OCI-LY7 (cell line): ENCODE results near the gene TRMT44. TPM values are rescaled to one million over a fixed set of nuclear protein-coding genes. Genes with fewer than 3 reads are reported as not detected.

ENCODE experiments used
- BruUV-seq: library from RNA; stranded (reverse); fragments of 400-500 nt; replicated peaks from 2 replicates; lab custom pipeline; 2021; lab: Mats Ljungman, UMichigan
- CTCF ChIA-PET: fragments of 300-600 bp; sonication (Branson Sonifier 250); formaldehyde crosslinking; loops from one replicate; lab custom pipeline; 2022; ENCODE audit warnings: antibody characterized with exemption; ENCODE audit not compliant: unreplicated experiment; lab: Charles Lee
- POLR2A ChIA-PET: fragments of 300-600 bp; sonication (Branson Sonifier 250); formaldehyde crosslinking; loops from one replicate; lab custom pipeline; 2022; ENCODE audit warnings: antibody characterized with exemption; lab: Charles Lee
- DNase-seq: peaks from one replicate; pipeline ENCODE4 v3.0.0-alpha.2; 2015; ENCODE audit warnings: low spot score
- H2AFZ ChIP-seq: fragments of 200-600 bp; sonication (generic), shearing (Covaris generic); 2 replicates; pipeline ENCODE4 v1.6.1; 2014; ENCODE audit warnings: mild to moderate bottlenecking, antibody characterized with exemption, low read length, moderate library complexity
- H3K27ac ChIP-seq: fragments of 200-600 bp; sonication (generic); 2 replicates; pipeline ENCODE4 v1.5.1; 2014; ENCODE audit warnings: mixed run types, low read depth, mild to moderate bottlenecking, moderate library complexity, low read length, inconsistent platforms; ENCODE audit not compliant: poor library complexity, severe bottlenecking
- H3K36me3 ChIP-seq: fragments of 200-600 bp; sonication (generic); 2 replicates; pipeline ENCODE4 v1.6.1; 2014; ENCODE audit warnings: mild to moderate bottlenecking, antibody characterized with exemption, low read length, moderate library complexity, mixed read lengths; ENCODE audit not compliant: insufficient read depth
- H3K4me1 ChIP-seq: fragments of 200-600 bp; sonication (generic); 2 replicates; pipeline ENCODE4 v1.5.1; 2014; ENCODE audit warnings: mild to moderate bottlenecking, low read length; ENCODE audit not compliant: insufficient read depth, poor library complexity, severe bottlenecking
- H3K4me2 ChIP-seq: fragments of 200-600 bp; sonication (generic); 2 replicates; pipeline ENCODE4 v1.6.1; 2014; ENCODE audit warnings: mild to moderate bottlenecking, low read length
- H3K4me3 ChIP-seq: fragments of 200-600 bp; sonication (generic); 2 replicates; pipeline ENCODE4 v1.5.1; 2014; ENCODE audit warnings: mild to moderate bottlenecking, low read depth, low read length; ENCODE audit not compliant: poor library complexity, severe bottlenecking
- H3K79me2 ChIP-seq: fragments of 200-600 bp; sonication (generic); 2 replicates; pipeline ENCODE4 v1.6.1; 2016; ENCODE audit warnings: low read depth, mild to moderate bottlenecking, low read length, moderate library complexity, mixed read lengths; ENCODE audit not compliant: insufficient read depth
- H3K9me2 ChIP-seq: fragments of 200-600 bp; sonication (generic); 2 replicates; pipeline ENCODE4 v1.6.1; 2016; ENCODE audit warnings: mild to moderate bottlenecking, low read length, mixed read lengths; ENCODE audit not compliant: insufficient read depth
- H3K9me3 ChIP-seq: fragments of 200-600 bp; sonication (generic); 2 replicates; pipeline ENCODE4 v1.6.1; 2014; ENCODE audit warnings: mild to moderate bottlenecking, mixed run types, low read length, mixed read lengths
- H4K20me1 ChIP-seq: fragments of 200-600 bp; sonication (generic); 2 replicates; pipeline ENCODE4 v1.6.1; 2014; ENCODE audit warnings: mild to moderate bottlenecking, antibody characterized with exemption, low read length, moderate library complexity, mixed read lengths; ENCODE audit not compliant: insufficient read depth
- EZH2phosphoT487 ChIP-seq: fragments of 200-600 bp; sonication (generic); IDR thresholded peaks from 2 replicates; pipeline ENCODE4 v1.6.1; 2018; ENCODE audit warnings: low read depth, borderline replicate concordance, mild to moderate bottlenecking, mixed run types, antibody characterized with exemption, low read length, moderate library complexity, mixed read lengths
- intact Hi-C: fragments of 100-400 bp; cut with micrococcal nuclease; formaldehyde crosslinking; loops from one replicate; pipeline ENCODE4 v1.10.0; 2022; ENCODE audit not compliant: unreplicated experiment
- total RNA-seq, 2 experiments: library from RNA; depleted of rRNA in 1 of 2; stranded (reverse); fragments of >200 nt in 1 of 2; shearing (Covaris generic) in 1 of 2; gene quantifications; 2 replicates each; pipeline ENCODE4 v1.2.3, GENCODE V29; 2014 to 2022
- TF ChIP-seq, protein P1 (sequence below): fragments of 200-600 bp; sonication (generic); conservative IDR thresholded peaks from 2 replicates; pipeline ENCODE4 v1.5.1; 2014; ENCODE audit warnings: mild to moderate bottlenecking, antibody characterized with exemption, low read length, moderate library complexity, mixed read lengths

Gene TRMT44
- total RNA-seq, 2 experiments from 2014 or later = 23.0 to 28.3 TPM

DNA sequence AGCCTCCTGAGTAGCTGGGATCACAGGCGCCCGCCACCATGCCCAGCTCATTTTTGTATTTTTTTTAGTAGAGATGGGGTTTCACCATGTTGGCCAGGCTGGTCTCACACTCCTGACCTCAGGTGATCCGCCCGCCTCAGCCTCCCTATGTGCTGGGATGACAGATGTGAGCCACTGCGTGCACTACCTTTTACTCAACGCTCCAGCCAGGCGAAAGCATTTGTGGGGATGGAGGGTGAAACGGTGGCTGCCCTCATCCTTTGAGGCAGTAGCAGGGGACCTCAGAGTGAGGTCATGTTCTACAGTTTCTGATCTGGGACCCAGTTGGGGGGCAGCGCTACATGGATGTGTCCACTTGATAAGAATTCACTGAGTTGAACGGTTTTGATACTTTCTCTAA lies 73.8 kb downstream of the TRMT44 start:
- TF ChIP-seq, protein P1, sequence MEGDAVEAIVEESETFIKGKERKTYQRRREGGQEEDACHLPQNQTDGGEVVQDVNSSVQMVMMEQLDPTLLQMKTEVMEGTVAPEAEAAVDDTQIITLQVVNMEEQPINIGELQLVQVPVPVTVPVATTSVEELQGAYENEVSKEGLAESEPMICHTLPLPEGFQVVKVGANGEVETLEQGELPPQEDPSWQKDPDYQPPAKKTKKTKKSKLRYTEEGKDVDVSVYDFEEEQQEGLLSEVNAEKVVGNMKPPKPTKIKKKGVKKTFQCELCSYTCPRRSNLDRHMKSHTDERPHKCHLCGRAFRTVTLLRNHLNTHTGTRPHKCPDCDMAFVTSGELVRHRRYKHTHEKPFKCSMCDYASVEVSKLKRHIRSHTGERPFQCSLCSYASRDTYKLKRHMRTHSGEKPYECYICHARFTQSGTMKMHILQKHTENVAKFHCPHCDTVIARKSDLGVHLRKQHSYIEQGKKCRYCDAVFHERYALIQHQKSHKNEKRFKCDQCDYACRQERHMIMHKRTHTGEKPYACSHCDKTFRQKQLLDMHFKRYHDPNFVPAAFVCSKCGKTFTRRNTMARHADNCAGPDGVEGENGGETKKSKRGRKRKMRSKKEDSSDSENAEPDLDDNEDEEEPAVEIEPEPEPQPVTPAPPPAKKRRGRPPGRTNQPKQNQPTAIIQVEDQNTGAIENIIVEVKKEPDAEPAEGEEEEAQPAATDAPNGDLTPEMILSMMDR = no peak
- TF ChIP-seq EZH2phosphoT487 = no peak
- DNase-seq = no peak
- no peak overlapping the region for H3K4me2 ChIP-seq
- ChIA-PET CTCF (no interaction called here), POLR2A (interaction anchor here (0.5 kb wide), 1 partner anchor 55 kb away, joined by 3 read pairs; no protein-coding TSS in a partner anchor)
- no peak overlapping the region for H3K4me3 ChIP-seq
- no peak overlapping the region for H2AFZ ChIP-seq
- no peaks in the 10 kb centered on the region for H3K36me3 ChIP-seq
- no peaks in the 10 kb centered on the region for H3K9me3 ChIP-seq
- BruUV-seq = no TSS peak
- no peaks in the 10 kb centered on the region for H3K4me1 ChIP-seq
- H3K79me2 ChIP-seq = no peaks in the 10 kb centered on the region
- H3K27ac ChIP-seq = no peak overlapping the region
- no peaks in the 10 kb centered on the region for H3K9me2 ChIP-seq
- intact Hi-C loops = no loop called here
- no peaks in the 10 kb centered on the region for H4K20me1 ChIP-seq

DNA sequence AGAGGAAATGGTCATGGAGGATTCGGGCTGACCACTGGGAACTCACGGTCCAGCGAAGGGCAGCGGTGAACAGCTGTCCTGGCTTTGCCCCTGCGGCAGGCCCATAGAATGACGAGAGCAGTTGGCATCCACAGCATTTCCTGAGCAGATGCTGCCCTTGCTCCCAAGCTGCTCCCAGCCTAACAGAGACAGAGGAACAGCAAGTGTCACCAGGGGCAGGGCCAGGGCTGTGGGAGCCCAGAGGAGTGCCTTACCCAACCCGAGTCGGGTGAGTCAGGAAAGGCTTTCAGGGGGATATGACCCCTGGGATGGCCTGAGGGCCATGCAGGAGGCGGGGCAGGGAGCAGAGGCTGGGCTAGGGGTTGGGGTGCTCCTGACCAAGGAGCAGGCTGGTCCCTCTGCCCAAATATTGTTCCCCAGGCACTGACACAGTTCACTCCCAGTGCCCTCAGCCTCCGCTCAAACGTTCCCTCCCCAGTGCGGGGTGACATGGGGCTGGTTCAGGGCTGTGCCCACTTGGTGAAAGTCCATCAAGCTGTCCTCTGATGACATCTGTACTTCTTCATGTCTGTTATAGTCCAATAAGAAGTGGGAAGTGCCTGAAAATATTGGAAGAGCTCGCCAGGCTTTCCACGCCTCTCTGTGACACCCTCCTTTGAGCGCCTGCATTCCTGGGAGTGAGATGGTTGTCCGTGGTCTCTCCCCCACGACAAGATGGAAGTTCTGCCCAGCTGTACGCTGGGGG lies 74.9 kb downstream of the TRMT44 start:
- Histone ChIP-seq H3K9me2 (no peaks in the 10 kb centered on the region), H4K20me1 (no peaks in the 10 kb centered on the region), H3K79me2 (no peaks in the 10 kb centered on the region), H3K4me2 (no peak overlapping the region), H3K4me3 (no peak overlapping the region), H3K4me1 (no peaks in the 10 kb centered on the region), H2AFZ (no peak overlapping the region), H3K9me3 (no peaks in the 10 kb centered on the region), H3K27ac (no peak overlapping the region), H3K36me3 (no peaks in the 10 kb centered on the region)
- intact Hi-C loops = no loop called here
- CTCF ChIA-PET = no interaction called here
- no peak for TF ChIP-seq EZH2phosphoT487
- TF ChIP-seq, protein P1 = no peak
- POLR2A ChIA-PET = no interaction called here
- no peak for DNase-seq
- no TSS peak for BruUV-seq

DNA sequence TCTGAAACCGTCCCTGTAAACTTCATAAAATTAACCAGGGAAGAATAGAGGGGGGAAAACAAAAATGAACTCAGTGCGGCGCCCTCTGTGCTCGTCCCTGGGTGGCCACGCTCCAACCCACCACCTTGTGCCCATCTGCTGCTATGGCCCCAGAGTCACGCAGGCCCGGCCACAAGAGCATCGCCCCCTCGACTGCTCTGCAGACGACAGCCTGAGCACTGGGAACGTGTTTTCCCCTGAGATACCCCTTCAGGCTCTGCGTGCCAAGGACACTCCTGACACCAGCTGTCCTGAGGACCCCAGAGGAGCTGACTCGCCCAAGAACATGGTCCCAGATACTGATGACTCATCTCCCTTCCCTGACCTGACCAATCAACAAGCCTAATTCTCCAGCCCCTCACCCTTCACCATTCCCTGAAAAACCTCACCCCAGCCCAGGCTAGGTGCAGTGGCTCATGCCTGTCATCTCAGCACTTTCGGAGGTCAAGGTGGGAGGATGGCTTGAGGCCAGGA lies 75.5 kb downstream of the TRMT44 start:
- BruUV-seq = no TSS peak

More for the DNA sequence above, 75.5 kb downstream of the TRMT44 start:
- Histone ChIP-seq H3K9me3 (no peaks in the 10 kb centered on the region), H3K4me1 (no peaks in the 10 kb centered on the region), H3K4me2 (no peak overlapping the region), H3K9me2 (no peaks in the 10 kb centered on the region), H3K79me2 (no peaks in the 10 kb centered on the region), H3K27ac (no peak overlapping the region), H2AFZ (no peak overlapping the region), H3K4me3 (no peak overlapping the region), H4K20me1 (no peaks in the 10 kb centered on the region), H3K36me3 (no peaks in the 10 kb centered on the region)
- POLR2A ChIA-PET = no interaction called here
- no peak for DNase-seq
- TF ChIP-seq, protein P1 = no peak
- TF ChIP-seq EZH2phosphoT487 = no peak
- CTCF ChIA-PET = no interaction called here
- intact Hi-C loops = no loop called here
